Keratinocyte (primary cell): ENCODE results near the gene METTL4. TPM values are rescaled to one million over a fixed set of nuclear protein-coding genes. Genes with fewer than 3 reads are reported as not detected.

Experiments
- DNase-seq: peaks from one replicate; pipeline ENCODE4 v3.0.0-alpha.2; 2011; ENCODE audit warnings: low read depth, missing footprints, low spot score
- FAIRE-seq: peaks from 2 replicates; lab custom pipeline; 2011; peaks lifted over from hg19 to GRCh38; lab: Jason Lieb, UNC
- H2AFZ ChIP-seq: 2 replicates; pipeline ENCODE4 v1.6.0; 2012; ENCODE audit warnings: low read length, control low read depth, inconsistent platforms; ENCODE audit not compliant: control insufficient read depth
- H3K27ac ChIP-seq: 2 replicates; pipeline ENCODE4 v1.5.1; 2011; ENCODE audit warnings: low read length; ENCODE audit not compliant: control insufficient read depth, insufficient read depth
- H3K27me3 ChIP-seq: 3 replicates; pipeline ENCODE4 v1.6.0; 2011; ENCODE audit warnings: low read length; ENCODE audit not compliant: control insufficient read depth, insufficient read depth; ENCODE audit errors: extremely low read depth
- H3K36me3 ChIP-seq, 2 experiments: 2 replicates in 1 of 2; 3 replicates in 1 of 2; pipeline ENCODE4 v1.5.1; 2011; ENCODE audit warnings: low read length in 2 of 2, mild to moderate bottlenecking in 1 of 2; ENCODE audit not compliant: control insufficient read depth in 2 of 2, insufficient read depth in 2 of 2; ENCODE audit errors: extremely low read depth in 1 of 2
- H3K4me1 ChIP-seq: 3 replicates; pipeline ENCODE4 v1.5.1; 2011; ENCODE audit warnings: low read length; ENCODE audit not compliant: control insufficient read depth, insufficient read depth; ENCODE audit errors: extremely low read depth
- H3K4me2 ChIP-seq: 3 replicates; pipeline ENCODE4 v1.6.0; 2011; ENCODE audit warnings: low read depth, low read length; ENCODE audit not compliant: control insufficient read depth, insufficient read depth; ENCODE audit errors: extremely low read depth
- H3K4me3 ChIP-seq, 3 experiments: fragments of 200-600 bp in 1 of 3; sonication (generic) in 1 of 3; 2 replicates in 2 of 3; 3 replicates in 1 of 3; pipeline ENCODE4 v1.5.1; 2011 to 2016; ENCODE audit warnings: low read length in 3 of 3, mild to moderate bottlenecking in 3 of 3, control low read depth in 2 of 3, inconsistent platforms in 1 of 3, low read depth in 1 of 3, mixed read lengths in 1 of 3, mixed run types in 1 of 3, moderate library complexity in 1 of 3; ENCODE audit not compliant: control insufficient read depth in 2 of 3, insufficient read depth in 2 of 3; ENCODE audit errors: extremely low read depth in 1 of 3
- H3K79me2 ChIP-seq: 2 replicates; pipeline ENCODE4 v1.6.0; 2012; ENCODE audit warnings: low read length; ENCODE audit not compliant: control insufficient read depth, insufficient read depth
- H3K9ac ChIP-seq: 3 replicates; pipeline ENCODE4 v1.6.0; 2011; ENCODE audit warnings: low read length; ENCODE audit not compliant: control insufficient read depth, insufficient read depth; ENCODE audit errors: extremely low read depth
- H3K9me1 ChIP-seq: 3 replicates; pipeline ENCODE4 v1.6.0; 2011; ENCODE audit warnings: low read length; ENCODE audit not compliant: control insufficient read depth, insufficient read depth; ENCODE audit errors: extremely low read depth
- H3K9me3 ChIP-seq: 2 replicates; pipeline ENCODE4 v1.5.1; 2012; ENCODE audit warnings: low read depth, low read length; ENCODE audit not compliant: control insufficient read depth
- H4K20me1 ChIP-seq: 3 replicates; pipeline ENCODE4 v1.6.0; 2011; ENCODE audit warnings: low read length; ENCODE audit not compliant: control insufficient read depth, insufficient read depth; ENCODE audit errors: extremely low read depth
- CTCF ChIP-seq, 3 experiments: IDR thresholded peaks in 1 of 3; conservative IDR thresholded peaks in 1 of 3; optimal IDR thresholded peaks in 1 of 3; 2 replicates in 2 of 3; 3 replicates in 1 of 3; pipeline versions ENCODE3 to v1.5.1; 2011; ENCODE audit warnings: low read length in 3 of 3, mild to moderate bottlenecking in 3 of 3, moderate library complexity in 2 of 3, control low read depth in 1 of 3, inconsistent platforms in 1 of 3; ENCODE audit not compliant: insufficient read depth in 2 of 3; ENCODE audit errors: extremely low read depth in 1 of 3
- EZH2 ChIP-seq: IDR thresholded peaks from one replicate; pipeline ENCODE4 v1.6.1; 2012; ENCODE audit warnings: inconsistent platforms, mild to moderate bottlenecking, low read length, moderate library complexity
- dilution Hi-C: fragments of 300-500 bp; cut with MboI; formaldehyde crosslinking; loops from one replicate; pipeline ENCODE4 v1.7.0; 2020; ENCODE audit warnings: low sequenced_read_pairs; ENCODE audit not compliant: extremely low pct_ligation_motif_present
- polyA plus RNA-seq, 5 experiments: library from polyadenylated mRNA; depleted of rRNA in 3 of 5; stranded (reverse) in 3 of 5; stranded (forward) in 1 of 5; unstranded in 1 of 5; fragments of >200 nt; gene quantifications; 1 replicate in 1 of 5; 2 replicates in 3 of 5; 3 replicates in 1 of 5; pipeline versions ENCODE4 v1.2.1 to v1.2.3, GENCODE V29; 2011 to 2012; ENCODE audit warnings: missing spikeins in 2 of 5, low read depth in 1 of 5, low replicate concordance in 1 of 5

The METTL4 gene
- polyA plus RNA-seq, 1 donor (not counting 4 experiments of a cell fraction or from before 2014, with no cell fraction given): 10.2 TPM

GRCh38 chr18:2587788-2588187 is 16.5 kb upstream of the METTL4 start:
- H3K9ac ChIP-seq: no peak overlapping the region
- H3K4me2 ChIP-seq: no peak overlapping the region
- dilution Hi-C loops: no loop called here
- H3K36me3 ChIP-seq: peaks cover 0 to 11% of the 10 kb centered on the region in 2 experiments
- H3K4me3 ChIP-seq: no peak overlapping the region
- H3K27ac ChIP-seq: no peak overlapping the region
- TF ChIP-seq CTCF (optimal IDR thresholded peaks at IDR 0.05 in 1 of 3, IDR thresholded peaks at IDR 0.05 in 1 of 3, conservative IDR thresholded peaks at IDR 0.05 in 1 of 3; ENCODE audit: extremely low read depth in 1 of 3, insufficient read depth in 2 of 3, low read length in 3 of 3) (no peak), EZH2 (no peak)
- no peak for DNase-seq
- H4K20me1 ChIP-seq: no peaks in the 10 kb centered on the region
- no peaks in the 10 kb centered on the region for H3K79me2 ChIP-seq
- H2AFZ ChIP-seq: no peak overlapping the region
- H3K9me3 ChIP-seq: no peaks in the 10 kb centered on the region
- no peak for FAIRE-seq
- H3K4me1 ChIP-seq: peaks cover 22% of the 10 kb centered on the region
- H3K9me1 ChIP-seq: no peaks in the 10 kb centered on the region
- no peaks in the 10 kb centered on the region for H3K27me3 ChIP-seq

- Histone ChIP-seq H3K36me3 (peaks cover 0 to 10% of the 10 kb centered on the region in 2 experiments), H3K9ac (no peak overlapping the region), H3K9me3 (no peaks in the 10 kb centered on the region), H3K9me1 (no peaks in the 10 kb centered on the region), H3K4me2 (peak overlapping the region; percentile 85), H3K27me3 (no peaks in the 10 kb centered on the region), H3K27ac (no peak overlapping the region), H3K4me3 (peak overlapping the region in 2 of 3 experiments; percentile 90 to 94), H2AFZ (peak overlapping the region; percentile 70), H3K79me2 (peaks cover 44% of the 10 kb centered on the region), H4K20me1 (no peaks in the 10 kb centered on the region), H3K4me1 (peaks cover 21% of the 10 kb centered on the region)
- FAIRE-seq: no peak
- TF ChIP-seq CTCF (optimal IDR thresholded peaks at IDR 0.05 in 1 of 3, IDR thresholded peaks at IDR 0.05 in 1 of 3, conservative IDR thresholded peaks at IDR 0.05 in 1 of 3; ENCODE audit: extremely low read depth in 1 of 3, insufficient read depth in 2 of 3, low read length in 3 of 3) (no peak), EZH2 (no peak)
- dilution Hi-C loops: no loop called here
- no peak for DNase-seq
Measured at GRCh38 chr18:2573408-2573807, 2.1 kb upstream of the METTL4 start.
